Hepatic stellate cell (primary cell): ENCODE results near the gene RNASE1.

Source experiments
- DNase-seq: peaks from one replicate; pipeline ENCODE4 v3.0.0; 2011; ENCODE audit warnings: low spot score

Gene RNASE1

GRCh38 chr14:20807304-20808161 is 4.9 kb upstream of the RNASE1 start:
- no peak for DNase-seq

GRCh38 chr14:20805485-20805884 is 2.8 kb upstream of the RNASE1 start:
- DNase-seq: no peak

GRCh38 chr14:20803223-20803622 is 579 bp upstream of the RNASE1 start:
- no peak for DNase-seq

GRCh38 chr14:20801726-20802125 is 918 bp downstream of the RNASE1 start:
- DNase-seq: no peak

GRCh38 chr14:20799892-20800544 is 2.6 kb downstream of the RNASE1 start:
- no peak for DNase-seq

GRCh38 chr14:20799456-20799891 is 3.2 kb downstream of the RNASE1 start:
- DNase-seq: no peak

GRCh38 chr14:20798932-20799331 is 3.7 kb downstream of the RNASE1 start:
- no peak for DNase-seq

GRCh38 chr14:20798318-20798717 is 4.3 kb downstream of the RNASE1 start:
- no peak for DNase-seq

GRCh38 chr14:20797164-20797563 is 5.5 kb downstream of the RNASE1 start:
- DNase-seq: no peak

GRCh38 chr14:20794644-20795369 is 7.8 kb downstream of the RNASE1 start:
- no peak for DNase-seq

GRCh38 chr14:20792556-20792955 is 10.1 kb downstream of the RNASE1 start:
- no peak for DNase-seq

GRCh38 chr14:20791597-20791996 is 11.0 kb downstream of the RNASE1 start:
- no peak for DNase-seq

- DNase-seq: no peak
These were observed 11.5 kb downstream of the RNASE1 start for GRCh38 chr14:20791187-20791586.

- DNase-seq: no peak
These were observed 12.1 kb downstream of the RNASE1 start for GRCh38 chr14:20790464-20791116.

- no peak for DNase-seq
These were observed 13.3 kb downstream of the RNASE1 start for GRCh38 chr14:20789230-20789813.

- no peak for DNase-seq
These were observed 15.6 kb downstream of the RNASE1 start for GRCh38 chr14:20787025-20787424.

GRCh38 chr14:20782280-20782890 is 20.3 kb downstream of the RNASE1 start:
- DNase-seq: no peak

- DNase-seq: no peak
These were observed 20.8 kb downstream of the RNASE1 start for GRCh38 chr14:20781803-20782202.

GRCh38 chr14:20775901-20776300 is 26.7 kb downstream of the RNASE1 start:
- no peak for DNase-seq

- DNase-seq: no peak
These were observed 27.6 kb downstream of the RNASE1 start for GRCh38 chr14:20775043-20775442.

GRCh38 chr14:20774258-20774824 is 28.3 kb downstream of the RNASE1 start:
- DNase-seq: no peak
